Smooth muscle cell (in vitro differentiated cells): ENCODE measurements around the gene TMEM238L. TPM values are rescaled to one million over a fixed set of nuclear protein-coding genes. Genes with fewer than 3 reads are reported as not detected.

Source experiments
- DNase-seq: peaks from one replicate; lab custom pipeline; 2025; ENCODE audit not compliant: unreplicated experiment; lab: John Stamatoyannopoulos, UW
- H2AFZ ChIP-seq: fragments of 200-600 bp; sonication (generic); 2 replicates; pipeline ENCODE4 v1.6.0; 2016; ENCODE audit warnings: antibody characterized with exemption, low read depth, mild to moderate bottlenecking
- H3F3A ChIP-seq: fragments of 200-600 bp; sonication (generic); 2 replicates; pipeline ENCODE4 v1.6.0; 2017; ENCODE audit warnings: antibody characterized with exemption, low read depth
- H3K27ac ChIP-seq: fragments of 200-600 bp; sonication (generic); 2 replicates; pipeline ENCODE4 v1.5.1; 2016; ENCODE audit warnings: low read depth, mild to moderate bottlenecking
- H3K27me3 ChIP-seq: fragments of 200-600 bp; sonication (generic); 2 replicates; pipeline ENCODE4 v1.6.1; 2016; ENCODE audit warnings: low read depth, mild to moderate bottlenecking
- H3K36me3 ChIP-seq: fragments of 200-600 bp; sonication (generic); 2 replicates; pipeline ENCODE4 v1.5.1; 2016; ENCODE audit warnings: low read depth
- H3K4me1 ChIP-seq: fragments of 200-600 bp; sonication (generic); 2 replicates; pipeline ENCODE4 v1.5.1; 2016; ENCODE audit warnings: low read depth
- H3K4me2 ChIP-seq: fragments of 200-600 bp; sonication (generic); 2 replicates; pipeline ENCODE4 v1.6.0; 2016; ENCODE audit warnings: mild to moderate bottlenecking
- H3K4me3 ChIP-seq: fragments of 200-600 bp; sonication (generic); 2 replicates; pipeline ENCODE4 v1.5.1; 2016; ENCODE audit warnings: mild to moderate bottlenecking
- H3K79me2 ChIP-seq: fragments of 200-600 bp; sonication (generic); 2 replicates; pipeline ENCODE4 v1.6.0; 2016; ENCODE audit warnings: low read depth, mild to moderate bottlenecking
- H3K9ac ChIP-seq: fragments of 200-600 bp; sonication (generic); 2 replicates; pipeline ENCODE4 v1.6.0; 2016; ENCODE audit warnings: low read depth
- H3K9me3 ChIP-seq: fragments of 200-600 bp; sonication (generic); replicated peaks from 2 replicates; pipeline ENCODE4 v1.5.1; 2016; ENCODE audit warnings: low read depth
- H4K20me1 ChIP-seq: fragments of 200-600 bp; sonication (generic); 2 replicates; pipeline ENCODE4 v1.6.0; 2016; ENCODE audit warnings: low read depth
- CTCF ChIP-seq: fragments of 200-600 bp; sonication (generic); IDR thresholded peaks from 2 replicates; pipeline ENCODE4 v1.5.1; 2017; ENCODE audit warnings: borderline replicate concordance, mild to moderate bottlenecking, antibody characterized with exemption; ENCODE audit not compliant: insufficient read depth, poor library complexity, severe bottlenecking
- WGBS: methylation state at CpG from one replicate; pipeline ENCODE4 v1.1.7; 2016; ENCODE audit warnings: low lambda C conversion rate; 5-methylcytosine and 5-hydroxymethylcytosine counted together
- polyA plus RNA-seq: library from polyadenylated mRNA; unstranded; fragments of >200 nt; fragmentation: Nextera tagmentation; extraction: Ambion mirVana; gene quantifications from 2 replicates; pipeline ENCODE4 v1.2.1, GENCODE V29; 2016
- total RNA-seq: library from RNA; depleted of rRNA; stranded (reverse); fragments of >200 nt; gene quantifications from 2 replicates; pipeline ENCODE4 v1.2.3, GENCODE V29; 2014

TMEM238L gene
- total and polyA plus RNA-seq, 2 experiments from 2014 or later: not detected

DNA sequence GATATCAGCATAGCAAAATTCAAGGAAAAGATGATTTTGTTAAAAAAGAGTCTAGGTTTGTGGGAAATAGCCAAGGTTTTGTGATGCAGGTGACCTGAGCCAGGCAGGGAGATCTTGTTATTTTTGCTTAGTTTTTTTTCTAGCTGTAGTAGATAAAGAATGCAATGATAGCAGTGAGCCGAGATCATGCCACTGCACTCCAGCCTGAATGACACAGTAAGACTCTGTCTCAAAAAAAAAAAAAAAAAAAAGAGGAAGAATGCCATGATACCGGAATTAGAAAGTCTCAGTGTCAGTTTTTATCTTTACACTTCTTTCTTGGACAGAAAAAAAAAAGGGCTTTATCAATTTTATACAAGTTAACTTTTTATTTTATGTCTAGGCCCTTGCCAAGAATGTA is 27.5 kb downstream of the TMEM238L start:
- Histone ChIP-seq H3K27ac (no peak overlapping the region), H3K9ac (no peak overlapping the region), H3F3A (no peaks in the 10 kb centered on the region), H3K27me3 (no peaks in the 10 kb centered on the region), H3K4me1 (no peaks in the 10 kb centered on the region), H3K36me3 (no peaks in the 10 kb centered on the region), H3K79me2 (no peaks in the 10 kb centered on the region), H3K4me3 (no peak overlapping the region), H2AFZ (no peak overlapping the region), H4K20me1 (no peaks in the 10 kb centered on the region), H3K4me2 (no peak overlapping the region), H3K9me3 (no peaks in the 10 kb centered on the region)
- no peak for DNase-seq
- WGBS: 71% methylated on average over 2 of the region's 2 CpGs
- TF ChIP-seq CTCF: no peak

GRCh38 chr17:10775740-10776356 is 28.1 kb downstream of the TMEM238L start:
- no peaks in the 10 kb centered on the region for H3F3A ChIP-seq
- H4K20me1 ChIP-seq: no peaks in the 10 kb centered on the region
- no peaks in the 10 kb centered on the region for H3K9me3 ChIP-seq
- no peak overlapping the region for H3K4me3 ChIP-seq
- H3K4me1 ChIP-seq: no peaks in the 10 kb centered on the region
- H3K27ac ChIP-seq: no peak overlapping the region
- no peak overlapping the region for H3K4me2 ChIP-seq
- H3K36me3 ChIP-seq: no peaks in the 10 kb centered on the region
- 82% methylated on average over 5 of the region's 5 CpGs for WGBS
- no peak overlapping the region for H2AFZ ChIP-seq
- no peaks in the 10 kb centered on the region for H3K79me2 ChIP-seq
- no peak overlapping the region for H3K9ac ChIP-seq
- no peak for DNase-seq
- no peaks in the 10 kb centered on the region for H3K27me3 ChIP-seq
- no peak for TF ChIP-seq CTCF

GRCh38 chr17:10775058-10775457 is 28.8 kb downstream of the TMEM238L start:
- no peak overlapping the region for H2AFZ ChIP-seq
- no peaks in the 10 kb centered on the region for H3K79me2 ChIP-seq
- H3K27me3 ChIP-seq: no peaks in the 10 kb centered on the region
- TF ChIP-seq CTCF: no peak
- H3K4me2 ChIP-seq: no peak overlapping the region
- H3K27ac ChIP-seq: no peak overlapping the region
- H3K9me3 ChIP-seq: no peaks in the 10 kb centered on the region
- DNase-seq: no peak
- H3K36me3 ChIP-seq: no peaks in the 10 kb centered on the region
- H3F3A ChIP-seq: no peaks in the 10 kb centered on the region
- WGBS: 97% methylated on average over 4 of the region's 4 CpGs
- no peak overlapping the region for H3K9ac ChIP-seq
- no peaks in the 10 kb centered on the region for H3K4me1 ChIP-seq
- no peak overlapping the region for H3K4me3 ChIP-seq
- no peaks in the 10 kb centered on the region for H4K20me1 ChIP-seq

GRCh38 chr17:10773391-10773790 is 30.5 kb downstream of the TMEM238L start:
- no peak overlapping the region for H2AFZ ChIP-seq
- WGBS: 93% methylated on average over 2 of the region's 2 CpGs
- H4K20me1 ChIP-seq: no peaks in the 10 kb centered on the region
- H3K79me2 ChIP-seq: no peaks in the 10 kb centered on the region
- no peak for DNase-seq
- no peaks in the 10 kb centered on the region for H3K27me3 ChIP-seq
- TF ChIP-seq CTCF: no peak
- H3K4me1 ChIP-seq: no peaks in the 10 kb centered on the region
- no peak overlapping the region for H3K27ac ChIP-seq
- H3K9ac ChIP-seq: no peak overlapping the region
- H3K4me3 ChIP-seq: no peak overlapping the region
- no peaks in the 10 kb centered on the region for H3K36me3 ChIP-seq
- no peaks in the 10 kb centered on the region for H3F3A ChIP-seq
- no peaks in the 10 kb centered on the region for H3K9me3 ChIP-seq
- H3K4me2 ChIP-seq: no peak overlapping the region
